Right lobe of liver (tissue), 6 donors: ENCODE measurements around the gene ANK2. TPM values are rescaled to one million over a fixed set of nuclear protein-coding genes. Genes with fewer than 3 reads are reported as not detected.

Experiments
- ATAC-seq, 4 donors: fragments of 200-7000 bp; cut with Tn5 transposase; one replicate each; pipeline ENCODE4 v1.9.1; 2020; ENCODE audit warnings: mild to moderate bottlenecking in 4 of 4, moderate library complexity in 4 of 4
- DNase-seq, 3 donors: peaks; one replicate each; pipeline ENCODE4 v3.0.0-alpha.2; 2020
- H3K27ac ChIP-seq, 3 donors: fragments of 200-600 bp; one replicate each; pipeline ENCODE4 v1.8.0; 2022
- H3K27me3 ChIP-seq, 2 donors: fragments of 200-600 bp; one replicate each; pipeline ENCODE4 v1.8.0; 2022
- H3K36me3 ChIP-seq, 4 donors: fragments of 200-600 bp; sonication (generic) in 1 of 4; one replicate each; pipeline versions ENCODE4 v1.5.1 to v1.8.0; 2017 to 2022; ENCODE audit warnings: control low read depth in 1 of 4
- H3K4me1 ChIP-seq, 4 donors: fragments of 200-600 bp; sonication (generic) in 1 of 4; one replicate each; pipeline versions ENCODE4 v1.5.1 to v1.8.0; 2017 to 2022; ENCODE audit warnings: control low read depth in 1 of 4
- H3K4me3 ChIP-seq, 3 donors: fragments of 200-600 bp; one replicate each; pipeline ENCODE4 v1.8.0; 2022
- H3K9me3 ChIP-seq, 4 donors: fragments of 200-600 bp; sonication (generic) in 1 of 4; one replicate each; pipeline versions ENCODE4 v1.5.1 to v1.8.0; 2017 to 2022; ENCODE audit warnings: control low read depth in 1 of 4
- POLR2A ChIP-seq: fragments of 450-650 bp; IDR thresholded peaks from one replicate; pipeline ENCODE4 v1.6.1; 2017; ENCODE audit warnings: antibody characterized with exemption, mild to moderate bottlenecking
- WGBS: methylation state at CpG from one replicate; pipeline ENCODE4 v1.1.6; 2018; ENCODE audit warnings: low coverage, low lambda C conversion rate; ENCODE audit not compliant: insufficient coverage; ENCODE audit errors: missing lambda C conversion rate; 5-methylcytosine and 5-hydroxymethylcytosine counted together
- intact Hi-C, 2 donors: fragments of 100-400 bp; cut with DNase I; formaldehyde crosslinking; loops; one replicate each; pipeline versions ENCODE4 v1.11.2 to v1.14.1; 2022
- total RNA-seq, 6 experiments: library from RNA; depleted of rRNA in 2 of 6; stranded (reverse); fragments of >200 nt in 2 of 6; fragmentation: NEBNext Ultra II Directional in 3 of 6; extraction: Animal tissue kit (Norgen Biotek cat#: 25700) in 3 of 6; gene quantifications; one replicate each; pipeline versions ENCODE4 v1.1.0 to v1.2.4, GENCODE V29; 2016 to 2023
- TF ChIP-seq, protein P1 (sequence below), 4 donors: fragments of 200-600 bp in 3 of 4; fragments of 450-650 bp in 1 of 4; IDR thresholded peaks; one replicate each; pipeline versions ENCODE4 v1.5.1 to v1.8.0; 2016 to 2022; ENCODE audit warnings: antibody characterized with exemption in 4 of 4, mild to moderate bottlenecking in 2 of 4
- donor health status: DM: no; HTN: yes; CAD: no.
- donor health status: DM: no; HTN: no; CAD: no.
- donor health status: DM: no; HTN: no; CAD: no.
- donor health status: DM: no; HTN: yes; CAD: no.
- donor health status: DM: no; HTN: yes; CAD: no.

The ANK2 gene
- total RNA-seq, 6 experiments from 2014 or later = 0.61 to 1.7 (median 1.1) TPM

DNA sequence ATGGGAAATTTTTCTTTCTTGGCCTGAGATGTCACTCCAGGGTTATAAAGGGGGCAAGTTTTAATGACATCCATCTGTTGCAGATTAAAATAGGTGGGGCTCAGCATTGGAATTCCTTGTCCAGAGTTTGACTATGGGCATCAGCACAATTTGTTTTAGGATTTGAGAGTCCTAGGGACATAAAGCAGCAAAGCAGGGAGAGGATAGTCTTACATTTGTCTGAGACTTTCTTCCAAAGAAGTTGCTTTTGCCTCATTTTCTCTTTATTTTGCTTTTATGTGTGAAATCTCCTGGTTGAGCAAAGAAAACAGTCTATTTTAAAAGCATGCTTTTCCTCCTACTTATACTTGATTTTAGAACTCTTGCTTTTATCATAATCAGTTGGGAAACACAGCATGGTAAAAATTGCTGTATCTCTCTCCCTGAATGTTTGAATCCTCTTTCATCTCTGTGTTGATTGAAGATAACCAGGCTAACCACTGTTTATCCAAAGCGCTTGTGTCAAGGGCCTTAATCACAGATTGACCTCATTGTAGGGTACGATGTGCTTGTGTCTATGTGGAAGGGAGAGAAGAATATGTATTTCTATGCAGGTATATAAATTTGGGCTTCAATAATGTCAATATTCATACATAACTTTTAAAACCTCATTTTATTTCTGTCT lies 121.5 kb downstream of the ANK2 start:
- no peaks in the 10 kb centered on the region for H3K4me1 ChIP-seq
- TF ChIP-seq, protein P1, sequence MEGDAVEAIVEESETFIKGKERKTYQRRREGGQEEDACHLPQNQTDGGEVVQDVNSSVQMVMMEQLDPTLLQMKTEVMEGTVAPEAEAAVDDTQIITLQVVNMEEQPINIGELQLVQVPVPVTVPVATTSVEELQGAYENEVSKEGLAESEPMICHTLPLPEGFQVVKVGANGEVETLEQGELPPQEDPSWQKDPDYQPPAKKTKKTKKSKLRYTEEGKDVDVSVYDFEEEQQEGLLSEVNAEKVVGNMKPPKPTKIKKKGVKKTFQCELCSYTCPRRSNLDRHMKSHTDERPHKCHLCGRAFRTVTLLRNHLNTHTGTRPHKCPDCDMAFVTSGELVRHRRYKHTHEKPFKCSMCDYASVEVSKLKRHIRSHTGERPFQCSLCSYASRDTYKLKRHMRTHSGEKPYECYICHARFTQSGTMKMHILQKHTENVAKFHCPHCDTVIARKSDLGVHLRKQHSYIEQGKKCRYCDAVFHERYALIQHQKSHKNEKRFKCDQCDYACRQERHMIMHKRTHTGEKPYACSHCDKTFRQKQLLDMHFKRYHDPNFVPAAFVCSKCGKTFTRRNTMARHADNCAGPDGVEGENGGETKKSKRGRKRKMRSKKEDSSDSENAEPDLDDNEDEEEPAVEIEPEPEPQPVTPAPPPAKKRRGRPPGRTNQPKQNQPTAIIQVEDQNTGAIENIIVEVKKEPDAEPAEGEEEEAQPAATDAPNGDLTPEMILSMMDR (IDR thresholded peaks at IDR 0.05) = no peak
- no peak for TF ChIP-seq POLR2A
- no peak for DNase-seq
- H3K9me3 ChIP-seq = no peaks in the 10 kb centered on the region
- H3K27me3 ChIP-seq = no peaks in the 10 kb centered on the region
- H3K27ac ChIP-seq = no peak overlapping the region
- intact Hi-C loops = no loop called here
- no peaks in the 10 kb centered on the region for H3K36me3 ChIP-seq
- ATAC-seq = no peak
- H3K4me3 ChIP-seq = no peak overlapping the region
- 40% methylated on average over 2 of the region's 2 CpGs for WGBS

DNA sequence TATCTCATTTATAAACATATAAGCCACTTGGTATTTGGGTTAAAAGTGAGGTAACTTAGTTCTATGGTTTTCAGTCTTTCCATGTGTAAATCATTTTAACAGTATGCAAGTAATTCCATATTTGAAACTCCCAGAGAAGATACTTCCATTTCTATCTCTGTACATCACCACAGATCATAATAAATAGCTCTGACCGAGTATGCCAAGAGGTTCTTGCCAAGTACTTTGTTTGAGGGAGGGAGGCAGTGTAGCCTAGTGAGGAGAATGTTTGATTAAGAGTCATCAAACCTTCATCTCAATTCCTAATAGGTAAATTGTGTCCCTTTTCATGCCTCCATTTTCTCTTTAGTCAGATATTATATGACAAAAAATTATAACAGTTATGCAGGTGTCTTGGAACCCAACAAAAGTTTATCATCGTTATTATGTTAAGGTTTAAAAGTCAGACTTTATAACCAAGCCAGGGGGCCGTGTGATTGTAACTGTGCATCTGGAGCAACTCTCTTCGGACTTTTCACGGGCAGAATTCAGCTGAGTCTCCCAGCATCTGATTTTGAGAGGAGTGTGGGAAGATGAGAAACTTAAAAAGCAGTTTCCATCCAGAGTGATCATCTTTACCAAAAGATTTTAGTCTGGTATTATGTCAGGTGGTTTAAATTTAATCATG lies 123.8 kb downstream of the ANK2 start:
- WGBS = 53% methylated on average over 5 of the region's 5 CpGs
- TF ChIP-seq, protein P1 (IDR thresholded peaks at IDR 0.05) = no peak
- TF ChIP-seq POLR2A = no peak
- intact Hi-C loops = no loop called here
- no peaks in the 10 kb centered on the region for H3K36me3 ChIP-seq
- H3K27ac ChIP-seq = no peak overlapping the region
- H3K9me3 ChIP-seq = no peaks in the 10 kb centered on the region
- H3K4me1 ChIP-seq = no peaks in the 10 kb centered on the region
- DNase-seq (no peak), ATAC-seq (no peak)
- no peak overlapping the region for H3K4me3 ChIP-seq
- no peaks in the 10 kb centered on the region for H3K27me3 ChIP-seq

DNA sequence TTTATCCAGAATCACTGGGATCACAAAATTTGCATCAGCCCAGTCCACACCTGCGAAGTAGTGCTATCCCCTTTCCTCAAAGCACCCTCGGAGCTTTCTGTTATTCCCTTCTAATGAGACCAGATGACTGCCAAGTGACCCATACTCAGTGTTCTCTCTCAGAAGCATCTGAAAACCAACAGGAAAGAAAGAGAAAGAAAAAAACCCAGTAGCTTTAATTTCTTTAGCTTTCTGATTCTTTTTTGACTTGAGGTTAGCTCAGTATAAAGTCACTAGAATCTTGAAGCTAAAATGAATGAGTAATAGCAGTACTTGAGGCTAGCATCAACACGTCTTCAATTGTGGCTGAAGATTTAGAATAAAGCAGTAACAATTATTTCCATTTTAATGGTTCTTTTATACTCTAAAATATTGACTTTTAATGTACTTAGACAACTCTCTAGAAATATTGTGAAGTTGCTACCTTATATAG lies 124.4 kb downstream of the ANK2 start:
- intact Hi-C loops = no loop called here
- ATAC-seq = no peak
- Histone ChIP-seq H3K4me1 (no peaks in the 10 kb centered on the region), H3K9me3 (no peaks in the 10 kb centered on the region), H3K27me3 (no peaks in the 10 kb centered on the region), H3K4me3 (no peak overlapping the region), H3K36me3 (no peaks in the 10 kb centered on the region), H3K27ac (no peak overlapping the region)
- DNase-seq = no peak
- TF ChIP-seq POLR2A = no peak
- TF ChIP-seq, protein P1 (IDR thresholded peaks at IDR 0.05) = no peak
- 40% methylated on average over 3 of the region's 3 CpGs for WGBS

DNA sequence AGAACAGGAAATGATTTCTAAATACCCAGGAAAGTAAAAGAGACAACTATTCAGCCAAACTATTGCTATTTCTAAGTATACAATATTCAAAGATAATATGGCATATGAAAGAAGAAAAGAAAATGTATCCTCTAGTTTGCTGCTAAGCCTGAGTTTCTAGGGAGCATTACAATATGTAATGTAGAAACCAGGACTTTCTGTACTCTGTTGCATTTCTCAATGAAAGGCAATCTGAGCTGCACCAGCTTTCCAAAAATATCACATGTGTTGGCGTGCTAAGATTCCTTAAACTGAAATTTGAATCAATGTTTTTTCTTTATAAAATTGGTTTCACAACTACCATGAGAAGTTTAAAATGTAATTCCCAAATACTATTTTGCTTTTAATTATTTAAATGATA lies 129.6 kb downstream of the ANK2 start:
- WGBS = 71% methylated on average over 1 of the region's 1 CpG

More for the DNA sequence above, 129.6 kb downstream of the ANK2 start:
- Histone ChIP-seq H3K27ac (no peak overlapping the region), H3K27me3 (no peaks in the 10 kb centered on the region), H3K4me1 (no peaks in the 10 kb centered on the region), H3K36me3 (no peaks in the 10 kb centered on the region), H3K9me3 (no peaks in the 10 kb centered on the region), H3K4me3 (no peak overlapping the region)
- TF ChIP-seq, protein P1 (IDR thresholded peaks at IDR 0.05) = no peak
- TF ChIP-seq POLR2A = no peak
- no peak for ATAC-seq
- no peak for DNase-seq
- intact Hi-C loops = no loop called here
